C1 segment of cervical spinal cord (tissue), 14 donors: Measurements from ENCODE around the gene TEX11.
"Not testable (repeated sequence)": the region's sequence is repeated elsewhere in the genome, so short reads cannot be mapped to it uniquely, and the experiment has no call there.

Experiments used
- DNase-seq, 14 donors: peaks; one replicate each; lab custom pipeline; 2025; lab: John Stamatoyannopoulos, UW

Gene TEX11

GRCh38 chrX:70592091-70592490, 316.4 kb downstream of the TEX11 start:
- no peak for DNase-seq

- DNase-seq, result not testable (repeated sequence)
Observed at GRCh38 chrX:70587158-70587557, 321.4 kb downstream of the TEX11 start.

GRCh38 chrX:70577442-70577841, 331.1 kb downstream of the TEX11 start:
- no peak for DNase-seq

GRCh38 chrX:70569922-70570576, 338.5 kb downstream of the TEX11 start:
- DNase-seq, result not testable (repeated sequence)

GRCh38 chrX:70554948-70555347, 353.6 kb downstream of the TEX11 start:
- DNase-seq, result no peak

- DNase-seq, result no peak
Observed at GRCh38 chrX:70554523-70554922, 354.0 kb downstream of the TEX11 start.

GRCh38 chrX:70554081-70554480, 354.4 kb downstream of the TEX11 start:
- no peak for DNase-seq

- DNase-seq, result no peak
Observed at GRCh38 chrX:70553516-70553915, 355.0 kb downstream of the TEX11 start.

- DNase-seq, result no peak
Observed at GRCh38 chrX:70552130-70552704, 356.3 kb downstream of the TEX11 start.

- no peak for DNase-seq
Observed at GRCh38 chrX:70549429-70549828, 359.1 kb downstream of the TEX11 start.

GRCh38 chrX:70535198-70535597, 373.3 kb downstream of the TEX11 start:
- no peak for DNase-seq

GRCh38 chrX:70527610-70528345, 380.7 kb downstream of the TEX11 start:
- no peak for DNase-seq

GRCh38 chrX:70527053-70527452, 381.5 kb downstream of the TEX11 start:
- DNase-seq, result no peak

GRCh38 chrX:70525733-70526132, 382.8 kb downstream of the TEX11 start:
- no peak for DNase-seq

- DNase-seq, result not testable (repeated sequence)
Observed at GRCh38 chrX:70515692-70516091, 392.8 kb downstream of the TEX11 start.

- DNase-seq, result not testable (repeated sequence)
Observed at GRCh38 chrX:70515270-70515669, 393.2 kb downstream of the TEX11 start.

- no peak for DNase-seq
Observed at GRCh38 chrX:70509078-70509477, 399.4 kb downstream of the TEX11 start.

- DNase-seq, result no peak
Observed at GRCh38 chrX:70508296-70508911, 400.1 kb downstream of the TEX11 start.

GRCh38 chrX:70505451-70505841, 403.1 kb downstream of the TEX11 start:
- no peak for DNase-seq

GRCh38 chrX:70504772-70505450, 403.6 kb downstream of the TEX11 start:
- DNase-seq, result no peak

- no peak for DNase-seq
Observed at GRCh38 chrX:70500826-70501225, 407.7 kb downstream of the TEX11 start.

- no peak for DNase-seq
Observed at GRCh38 chrX:70498129-70498528, 410.4 kb downstream of the TEX11 start.
